Neuronal stem cell (in vitro differentiated cells): Measurements from ENCODE around the gene INKA2.

Experiments used
- DNase-seq: peaks from one replicate; pipeline ENCODE4 v3.0.0-alpha.2; 2013; ENCODE audit warnings: low spot score
- H2AFZ ChIP-seq: one replicate; pipeline ENCODE4 v1.6.1; 2013; ENCODE audit warnings: mild to moderate bottlenecking, low read length, inconsistent platforms
- H2AK5ac ChIP-seq: 2 replicates; pipeline ENCODE4 v1.6.1; 2013; ENCODE audit warnings: low read depth, mild to moderate bottlenecking, inconsistent platforms, low read length, moderate library complexity, mixed read lengths
- H2BK120ac ChIP-seq: 2 replicates; pipeline ENCODE4 v1.6.1; 2013; ENCODE audit warnings: low read depth, mild to moderate bottlenecking, inconsistent platforms, low read length, moderate library complexity, mixed read lengths
- H2BK12ac ChIP-seq: one replicate; pipeline ENCODE4 v1.6.1; 2013; ENCODE audit warnings: low read length, inconsistent platforms
- H2BK15ac ChIP-seq: 2 replicates; pipeline ENCODE4 v1.6.1; 2013; ENCODE audit warnings: mild to moderate bottlenecking, low read length, inconsistent platforms, mixed read lengths
- H2BK5ac ChIP-seq: one replicate; pipeline ENCODE4 v1.6.1; 2013; ENCODE audit warnings: inconsistent platforms, mild to moderate bottlenecking, low read length, moderate library complexity
- H3K14ac ChIP-seq: one replicate; pipeline ENCODE4 v1.6.1; 2013; ENCODE audit warnings: low read length, inconsistent platforms
- H3K18ac ChIP-seq: 2 replicates; pipeline ENCODE4 v1.6.1; 2013; ENCODE audit warnings: low read length, inconsistent platforms
- H3K23ac ChIP-seq: 2 replicates; pipeline ENCODE4 v1.6.1; 2013; ENCODE audit warnings: low read depth, mild to moderate bottlenecking, mixed read lengths, low read length, inconsistent platforms; ENCODE audit not compliant: poor library complexity
- H3K27ac ChIP-seq: replicated peaks from 3 replicates; pipeline ENCODE4 v1.5.1; 2013; ENCODE audit warnings: low read length, inconsistent platforms
- H3K27me3 ChIP-seq, 3 experiments: 2 replicates each; pipeline ENCODE4 v1.6.1; 2013; ENCODE audit warnings: low read length in 3 of 3, mild to moderate bottlenecking in 2 of 3, inconsistent platforms in 1 of 3, low read depth in 1 of 3, mixed read lengths in 1 of 3, moderate library complexity in 1 of 3; ENCODE audit not compliant: control insufficient read depth in 3 of 3, insufficient read depth in 3 of 3
- H3K36me3 ChIP-seq, 2 donors: replicated peaks in 1 of 2; 2 replicates each; pipeline ENCODE4 v1.6.1; 2013; ENCODE audit warnings: low read length in 2 of 2; ENCODE audit not compliant: control insufficient read depth in 2 of 2, insufficient read depth in 2 of 2
- H3K4ac ChIP-seq: 2 replicates; pipeline ENCODE4 v1.6.1; 2013; ENCODE audit warnings: inconsistent platforms, mild to moderate bottlenecking, low read length, moderate library complexity
- H3K4me1 ChIP-seq, 2 donors: 1 replicate in 1 of 2; 2 replicates in 1 of 2; pipeline ENCODE4 v1.6.1; 2013; ENCODE audit warnings: low read length in 2 of 2, low read depth in 1 of 2; ENCODE audit not compliant: control insufficient read depth in 2 of 2, insufficient read depth in 1 of 2
- H3K4me2 ChIP-seq: one replicate; pipeline ENCODE4 v1.6.1; 2013; ENCODE audit warnings: mild to moderate bottlenecking, low read length, inconsistent platforms; ENCODE audit not compliant: insufficient read depth, poor library complexity, severe bottlenecking
- H3K4me3 ChIP-seq, 2 donors: 2 replicates each; pipeline ENCODE4 v1.5.1; 2013; ENCODE audit warnings: low read length in 2 of 2, mild to moderate bottlenecking in 2 of 2, inconsistent platforms in 1 of 2, moderate library complexity in 1 of 2
- H3K79me1 ChIP-seq: one replicate; pipeline ENCODE4 v1.6.1; 2013; ENCODE audit warnings: low read depth, mild to moderate bottlenecking, inconsistent platforms, low read length, moderate library complexity
- H3K9ac ChIP-seq: one replicate; pipeline ENCODE4 v1.6.1; 2013; ENCODE audit warnings: mild to moderate bottlenecking, low read depth, low read length, inconsistent platforms; ENCODE audit not compliant: poor library complexity
- H3K9me3 ChIP-seq, 2 donors: replicated peaks in 1 of 2; 2 replicates each; pipeline versions ENCODE3 to v1.6.1; 2013; ENCODE audit warnings: low read length in 2 of 2, mild to moderate bottlenecking in 2 of 2, inconsistent platforms in 1 of 2, low read depth in 1 of 2, mixed read lengths in 1 of 2, moderate library complexity in 1 of 2; ENCODE audit not compliant: control insufficient read depth in 2 of 2, insufficient read depth in 1 of 2
- H4K8ac ChIP-seq: one replicate; pipeline ENCODE4 v1.6.1; 2013; ENCODE audit warnings: low read depth, mild to moderate bottlenecking, inconsistent platforms, low read length, moderate library complexity
- H4K91ac ChIP-seq: one replicate; pipeline ENCODE4 v1.6.1; 2013; ENCODE audit warnings: low read length, low read depth, mild to moderate bottlenecking, inconsistent platforms; ENCODE audit not compliant: poor library complexity
- WGBS, 2 donors: extraction: QIAGEN DNeasy Blood & Tissue Kit; methylation state at CpG; one replicate each; pipeline ENCODE4 v1.1.7; 2013; ENCODE audit warnings: missing lambda C conversion rate in 2 of 2, mixed read lengths in 1 of 2; ENCODE audit not compliant: insufficient read length in 2 of 2, insufficient replicate concordance in 1 of 2; ENCODE audit errors: extremely low coverage in 2 of 2; 5-methylcytosine and 5-hydroxymethylcytosine counted together
- small RNA-seq: library from polyadenylated mRNA; stranded (forward); fragments of <200 nt; extraction: miRNeasy Mini kit (QIAGEN cat#:217004); gene quantifications from one replicate; pipeline ENCODE3, GENCODE V24; 2013; ENCODE audit not compliant: insufficient read depth

Gene INKA2

GRCh38 chr1:111691886-111692285, 47.3 kb downstream of the INKA2 start:
- H2BK5ac ChIP-seq = no peak overlapping the region
- H3K79me1 ChIP-seq = no peaks in the 10 kb centered on the region
- H3K4me3 ChIP-seq = no peak overlapping the region
- no peak overlapping the region for H3K18ac ChIP-seq
- no peak overlapping the region for H3K23ac ChIP-seq
- H3K36me3 ChIP-seq = peaks cover 2 to 53% of the 10 kb centered on the region in 2 donors
- no peak overlapping the region for H2AFZ ChIP-seq
- no peak for DNase-seq
- H2BK12ac ChIP-seq = no peak overlapping the region
- no CpG with 5 or more reads among the region's 1 CpG for WGBS, 2 donors
- no peak overlapping the region for H3K4ac ChIP-seq
- H3K27ac ChIP-seq = no peak overlapping the region
- no peak overlapping the region for H2BK15ac ChIP-seq
- H3K27me3 ChIP-seq = no peaks in the 10 kb centered on the region
- no peak overlapping the region for H4K91ac ChIP-seq
- H3K4me2 ChIP-seq = no peak overlapping the region
- no peak overlapping the region for H3K14ac ChIP-seq
- no peak overlapping the region for H3K9ac ChIP-seq
- peaks cover 0 to 7% of the 10 kb centered on the region in 2 donors for H3K9me3 ChIP-seq
- H3K4me1 ChIP-seq = no peaks in the 10 kb centered on the region
- H2AK5ac ChIP-seq = no peak overlapping the region
- no peak overlapping the region for H2BK120ac ChIP-seq
- no peak overlapping the region for H4K8ac ChIP-seq

- no peaks in the 10 kb centered on the region for H3K4me1 ChIP-seq
- no peak overlapping the region for H3K18ac ChIP-seq
- no peak overlapping the region for H2BK5ac ChIP-seq
- no peak overlapping the region for H2BK15ac ChIP-seq
- no peak overlapping the region for H2BK12ac ChIP-seq
- no peak overlapping the region for H3K4me3 ChIP-seq
- H3K14ac ChIP-seq = no peak overlapping the region
- H3K4me2 ChIP-seq = no peak overlapping the region
- no peak overlapping the region for H4K91ac ChIP-seq
- H3K9ac ChIP-seq = no peak overlapping the region
- H2BK120ac ChIP-seq = no peak overlapping the region
- no peak overlapping the region for H3K4ac ChIP-seq
- peaks cover 0 to 7% of the 10 kb centered on the region in 2 donors for H3K9me3 ChIP-seq
- H4K8ac ChIP-seq = no peak overlapping the region
- no peaks in the 10 kb centered on the region for H3K27me3 ChIP-seq
- DNase-seq = no peak
- H3K23ac ChIP-seq = no peak overlapping the region
- H2AFZ ChIP-seq = no peak overlapping the region
- no peak overlapping the region for H3K27ac ChIP-seq
- H2AK5ac ChIP-seq = no peak overlapping the region
- peaks cover 0 to 41% of the 10 kb centered on the region in 2 donors for H3K36me3 ChIP-seq
- H3K79me1 ChIP-seq = no peaks in the 10 kb centered on the region
These were observed 48.9 kb downstream of the INKA2 start for GRCh38 chr1:111690306-111690617.

Small RNAs within 50 kb of the gene (small RNA-seq; reads per million reads assigned to genes)
- gene INKA2 = 5.1 reads per million, percentile 21 among the genes with 10 or more reads in this experiment
